NCI-H2196 (cell line): ENCODE results near the gene ACVR1C.
"Not testable (repeated sequence)": the region's sequence is repeated elsewhere in the genome, so short reads cannot be mapped to it uniquely, and the experiment has no call there.

ENCODE experiments used
- DNase-seq: peaks from one replicate; lab custom pipeline; 2025; ENCODE audit not compliant: unreplicated experiment; lab: John Stamatoyannopoulos, UW

ACVR1C gene

DNA sequence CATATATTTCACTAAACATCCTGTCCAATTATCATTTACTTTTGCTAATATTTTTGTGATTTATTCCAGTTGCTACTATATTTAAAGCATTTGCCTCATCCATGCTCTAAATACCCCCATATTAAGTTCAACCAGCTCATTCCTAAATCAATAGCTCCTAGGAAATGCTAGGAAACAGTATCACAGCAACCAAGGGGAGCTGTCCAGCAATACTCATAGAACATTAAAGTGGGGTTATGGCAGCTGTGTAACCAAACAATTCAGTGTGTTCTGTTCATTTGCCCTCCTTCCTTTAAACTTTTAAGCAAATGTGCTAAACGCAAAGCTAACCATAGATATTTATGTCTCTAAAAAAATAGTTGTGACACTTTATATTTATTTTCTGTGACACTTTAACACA is 41.1 kb downstream of the ACVR1C start:
- DNase-seq = no peak

DNA sequence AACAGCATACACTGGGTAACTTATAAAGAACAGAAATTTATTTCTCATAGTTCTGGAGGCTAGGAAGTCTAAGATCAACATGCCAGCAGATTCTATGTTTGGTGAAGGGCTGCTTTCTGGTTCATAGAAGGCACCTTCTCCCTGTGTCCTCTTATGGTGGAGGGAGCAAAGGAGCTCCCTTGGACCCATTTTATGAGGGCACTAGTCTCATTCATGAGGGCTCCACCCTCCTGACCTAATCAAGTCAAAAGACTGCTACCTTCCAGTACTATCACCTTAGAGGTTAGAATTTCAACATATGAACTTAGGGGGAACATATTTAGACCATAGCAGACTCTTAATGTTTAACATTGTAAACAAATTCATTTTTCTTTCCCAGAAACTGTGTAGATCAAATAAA is 54.5 kb downstream of the ACVR1C start:
- DNase-seq = no peak

DNA sequence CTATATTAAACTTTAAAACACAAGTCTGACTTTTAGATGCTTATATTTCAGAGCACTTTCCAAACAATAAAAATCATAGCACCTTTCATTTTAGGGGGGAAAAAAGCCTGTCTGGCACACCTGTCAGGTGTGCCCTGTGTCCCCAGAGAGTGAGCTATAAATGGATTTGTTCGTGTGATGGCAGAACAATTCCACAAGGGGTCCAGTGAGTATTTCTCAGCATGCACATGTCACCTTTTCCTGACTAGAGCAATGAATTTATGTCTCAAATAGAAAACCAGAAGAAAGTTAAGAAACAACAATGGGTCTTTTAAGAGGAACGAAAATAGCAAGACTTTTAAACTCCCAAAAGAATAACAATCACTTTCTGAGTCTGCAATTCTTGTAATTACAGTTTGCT is 55.9 kb downstream of the ACVR1C start:
- peak; percentile 15 for DNase-seq

DNA sequence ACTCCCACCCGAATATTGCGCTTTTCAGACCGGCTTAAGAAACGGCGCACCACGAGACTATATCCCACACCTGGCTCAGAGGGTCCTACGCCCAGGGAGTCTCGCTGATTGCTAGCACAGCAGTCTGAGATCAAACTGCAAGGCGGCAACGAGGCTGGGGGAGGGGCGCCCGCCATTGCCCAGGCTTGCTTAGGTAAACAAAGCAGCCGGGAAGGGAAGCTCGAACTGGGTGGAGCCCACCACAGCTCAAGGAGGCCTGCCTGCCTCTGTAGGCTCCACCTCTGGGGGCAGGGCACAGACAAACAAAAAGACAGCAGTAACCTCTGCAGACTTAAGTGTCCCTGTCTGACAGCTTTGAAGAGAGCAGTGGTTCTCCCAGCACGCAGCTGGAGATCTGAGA is 62.0 kb downstream of the ACVR1C start:
- not testable (repeated sequence) for DNase-seq

DNA sequence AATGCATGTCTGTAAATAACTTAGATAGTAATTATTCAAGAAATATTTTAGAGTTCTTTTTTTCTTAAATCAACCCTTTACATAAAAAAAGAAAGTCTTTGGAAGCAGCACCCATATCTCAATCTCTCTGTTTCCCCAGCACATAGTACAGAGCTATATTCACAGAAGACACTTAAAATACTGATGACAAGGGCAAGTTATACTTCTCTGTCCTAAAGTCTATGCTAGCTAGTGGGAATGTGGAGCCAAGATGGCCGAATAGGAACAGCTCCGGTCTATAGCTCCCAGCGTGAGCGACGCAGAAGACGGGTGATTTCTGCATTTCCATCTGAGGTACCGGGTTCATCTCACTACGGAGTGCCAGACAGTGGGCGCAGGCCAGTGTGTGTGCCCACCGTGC is 62.6 kb downstream of the ACVR1C start:
- not testable (repeated sequence) for DNase-seq

DNA sequence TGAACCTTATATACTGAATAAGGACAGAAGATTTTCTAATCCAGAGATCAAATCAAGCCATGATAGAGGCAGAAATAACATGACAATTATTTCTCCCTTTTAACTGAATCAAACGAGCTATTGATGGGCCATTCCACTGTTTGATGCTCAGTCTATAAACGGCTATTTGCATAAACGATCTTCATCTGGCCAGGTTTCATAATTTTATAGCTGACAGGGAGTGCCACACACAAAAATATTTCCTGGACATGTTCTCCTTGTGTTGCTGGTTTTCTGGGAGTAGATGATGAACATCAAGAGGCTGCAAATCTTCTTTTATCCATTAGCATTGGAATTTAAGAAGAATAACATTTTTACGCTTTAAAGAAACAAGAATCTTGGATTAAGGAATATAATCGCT is 63.1 kb downstream of the ACVR1C start:
- DNase-seq = no peak

DNA sequence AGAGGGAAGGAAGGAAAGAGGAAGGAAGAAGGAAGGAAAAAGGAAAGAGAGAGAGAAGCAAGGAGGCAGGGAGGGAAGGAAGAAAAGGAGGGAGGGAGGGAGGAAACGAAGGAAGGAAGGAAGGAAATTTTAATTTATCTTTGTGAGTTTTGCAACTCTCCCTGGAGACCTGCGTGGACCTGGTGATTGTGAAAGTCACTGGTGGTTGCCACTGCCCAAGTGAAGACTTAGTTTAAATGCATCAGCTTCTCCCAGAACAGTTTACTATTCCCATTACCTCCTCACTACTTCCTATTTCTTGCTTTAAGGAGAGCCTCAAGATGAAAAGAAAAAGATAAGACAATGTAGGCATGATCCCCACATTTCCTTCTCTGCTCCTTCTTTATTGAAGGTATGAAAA is 68.8 kb downstream of the ACVR1C start:
- no peak for DNase-seq

DNA sequence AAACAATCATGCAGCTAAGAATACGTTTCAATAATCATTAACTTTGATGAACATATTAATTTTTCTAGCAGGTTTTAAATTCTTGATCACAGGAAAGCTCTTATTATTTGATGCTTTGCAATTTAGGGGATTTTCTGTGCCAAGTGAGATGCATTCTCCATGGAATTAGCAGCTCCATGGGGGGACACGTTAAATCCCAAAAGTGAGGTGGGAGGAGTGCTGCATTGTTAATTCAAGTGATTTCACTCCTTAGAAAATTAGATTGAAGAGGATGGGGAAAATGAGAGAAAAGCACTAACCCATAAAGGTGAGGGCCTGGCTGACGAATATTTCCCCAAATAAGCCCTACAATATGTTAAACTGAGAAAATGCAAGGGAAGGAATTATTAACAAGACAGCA is 69.2 kb downstream of the ACVR1C start:
- no peak for DNase-seq

DNA sequence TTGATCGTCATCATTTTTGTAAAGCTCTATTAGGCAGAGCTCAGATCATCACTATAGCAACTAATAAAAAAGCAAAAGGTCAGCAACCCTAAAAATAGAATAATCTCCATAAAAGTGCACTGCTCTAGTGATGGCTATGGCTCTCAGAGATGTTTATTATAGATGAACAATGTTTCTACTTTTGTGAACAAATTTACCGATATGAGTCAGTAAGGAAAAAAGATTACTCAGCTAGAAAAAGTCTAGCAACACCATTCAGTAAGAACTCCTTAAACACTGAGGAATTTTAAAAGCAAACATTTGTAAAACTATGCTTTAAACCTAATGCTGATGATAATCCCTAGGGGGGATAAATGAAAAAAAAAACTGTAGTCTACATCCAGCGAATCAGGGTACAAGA is 69.6 kb downstream of the ACVR1C start:
- DNase-seq = no peak

DNA sequence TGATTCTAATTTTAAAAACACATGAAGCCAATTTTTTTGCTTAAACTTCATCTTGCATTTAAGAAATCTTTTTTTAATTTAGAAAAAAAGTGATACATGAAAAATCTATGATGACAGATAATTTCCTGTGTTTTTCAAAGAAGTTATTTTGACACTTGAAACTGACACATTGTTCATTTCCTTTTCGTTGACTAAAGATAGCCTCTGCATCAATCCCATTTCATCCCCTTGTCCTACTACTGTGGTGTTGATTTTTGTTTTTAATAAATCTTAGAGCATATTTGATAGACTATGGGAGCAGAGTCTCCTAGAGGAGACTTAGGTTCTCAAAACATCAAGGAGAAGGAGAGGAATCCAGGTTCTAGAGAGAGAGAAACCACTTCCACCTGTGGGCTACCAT is 70.9 kb downstream of the ACVR1C start:
- no peak for DNase-seq

DNA sequence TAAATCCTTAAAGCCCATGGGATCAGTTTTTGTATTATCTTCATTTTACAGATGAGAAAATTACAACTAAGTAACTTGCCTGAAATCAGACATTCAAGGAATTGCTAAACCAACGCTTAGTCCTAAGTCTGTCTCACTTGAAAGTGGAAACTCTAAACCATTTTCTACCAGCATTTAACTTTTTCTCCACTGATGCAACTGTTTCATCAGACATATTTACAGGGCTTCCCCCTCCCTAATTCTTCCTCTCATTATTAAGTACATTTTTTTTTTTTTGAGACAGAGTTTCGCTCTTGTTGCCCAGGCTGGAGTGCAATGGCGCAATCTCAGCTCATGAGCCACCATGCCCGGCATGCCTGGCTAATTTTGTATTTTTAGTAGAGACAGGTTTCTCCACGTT is 88.6 kb downstream of the ACVR1C start:
- DNase-seq = no peak

DNA sequence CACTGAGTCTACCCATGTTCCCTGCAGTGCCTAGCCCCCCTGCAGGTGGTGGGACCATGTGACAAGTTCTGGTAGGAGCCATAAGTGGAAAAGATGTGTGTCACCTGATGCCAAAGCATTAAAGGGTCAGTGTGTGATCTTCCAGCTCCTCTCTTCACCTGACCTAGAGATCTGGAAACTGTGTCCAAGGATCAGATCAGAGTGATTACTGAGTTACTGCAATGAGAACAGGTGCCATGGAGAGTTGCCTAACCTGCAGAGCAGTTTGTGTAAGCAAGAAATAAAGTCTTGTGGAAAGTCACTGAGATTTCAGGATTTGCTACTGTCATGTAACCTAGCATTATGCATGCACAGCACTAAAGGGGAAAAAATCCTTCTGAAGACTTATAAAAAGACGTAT is 90.6 kb downstream of the ACVR1C start:
- DNase-seq = no peak

DNA sequence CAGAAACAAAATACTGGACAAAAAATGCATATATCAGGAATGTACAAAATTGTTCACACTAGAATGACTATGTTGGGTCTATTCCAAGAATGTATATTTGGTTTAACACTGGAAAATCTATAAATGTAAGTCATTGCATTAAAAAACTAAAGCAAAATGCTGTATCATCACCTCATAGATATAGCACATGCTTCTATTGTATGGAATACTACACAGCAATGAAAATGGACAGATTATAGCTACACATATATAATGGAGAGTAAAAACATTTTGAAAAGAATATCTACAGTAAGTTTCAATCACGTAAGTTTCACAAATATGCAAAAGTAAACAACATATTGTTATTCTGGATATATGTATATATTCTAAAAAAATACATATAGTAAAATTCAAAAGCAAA is 91.8 kb downstream of the ACVR1C start:
- no peak for DNase-seq

DNA sequence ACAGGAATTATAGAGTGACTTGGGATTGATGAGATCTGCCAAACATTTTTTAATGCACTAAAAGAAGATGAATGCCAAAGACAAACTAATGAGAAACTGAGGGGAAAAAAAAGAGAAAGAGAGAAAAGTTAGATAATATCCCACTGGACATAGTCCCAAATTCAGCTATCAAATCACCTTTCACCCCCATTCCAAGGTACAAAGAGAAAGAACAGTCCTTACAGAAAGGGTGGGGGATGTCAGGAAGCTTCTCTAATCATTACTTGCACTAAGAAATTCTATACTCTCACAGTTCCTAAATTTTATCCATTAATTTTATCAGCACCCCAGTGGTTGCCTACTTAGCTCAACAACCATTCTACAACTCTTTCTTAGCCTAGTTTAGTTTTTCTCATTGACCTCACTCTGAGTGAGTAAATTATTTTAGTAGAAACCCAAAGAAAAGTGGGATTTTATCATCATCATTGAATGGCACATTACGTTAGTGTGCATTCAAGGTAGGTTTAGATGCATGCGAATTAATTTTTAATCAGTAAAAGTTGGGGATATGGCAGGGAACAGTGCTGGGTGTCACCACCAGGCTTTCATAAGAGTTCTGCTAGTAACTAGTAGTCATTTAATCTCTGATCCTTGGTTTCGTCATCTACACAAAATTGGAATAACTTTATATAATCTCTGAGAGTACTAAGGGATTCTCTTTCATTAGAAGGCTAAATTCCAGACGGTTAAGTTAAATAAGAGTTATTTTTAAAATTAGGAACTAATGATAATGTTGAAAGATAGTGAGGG is 99.5 kb downstream of the ACVR1C start:
- DNase-seq = no peak

DNA sequence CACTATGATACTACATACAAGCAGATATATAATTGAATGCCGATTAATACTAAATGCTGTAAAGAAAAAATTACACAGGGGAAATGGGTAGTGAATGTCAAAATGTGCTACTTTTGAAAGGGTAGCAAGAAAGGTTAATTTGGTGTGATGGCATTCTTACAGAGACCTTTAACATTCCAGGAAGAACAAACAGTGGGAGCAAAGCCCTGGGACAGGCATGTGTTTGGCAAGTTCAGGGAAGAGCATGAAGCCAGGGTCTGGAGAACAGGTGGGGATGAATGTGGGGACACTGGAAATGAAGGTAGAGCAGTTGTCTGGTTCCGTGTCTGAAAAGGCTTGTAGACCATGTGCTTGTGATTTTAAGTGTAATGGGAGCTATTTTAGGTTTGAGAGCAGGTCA is 102.6 kb downstream of the ACVR1C start:
- no peak for DNase-seq

DNA sequence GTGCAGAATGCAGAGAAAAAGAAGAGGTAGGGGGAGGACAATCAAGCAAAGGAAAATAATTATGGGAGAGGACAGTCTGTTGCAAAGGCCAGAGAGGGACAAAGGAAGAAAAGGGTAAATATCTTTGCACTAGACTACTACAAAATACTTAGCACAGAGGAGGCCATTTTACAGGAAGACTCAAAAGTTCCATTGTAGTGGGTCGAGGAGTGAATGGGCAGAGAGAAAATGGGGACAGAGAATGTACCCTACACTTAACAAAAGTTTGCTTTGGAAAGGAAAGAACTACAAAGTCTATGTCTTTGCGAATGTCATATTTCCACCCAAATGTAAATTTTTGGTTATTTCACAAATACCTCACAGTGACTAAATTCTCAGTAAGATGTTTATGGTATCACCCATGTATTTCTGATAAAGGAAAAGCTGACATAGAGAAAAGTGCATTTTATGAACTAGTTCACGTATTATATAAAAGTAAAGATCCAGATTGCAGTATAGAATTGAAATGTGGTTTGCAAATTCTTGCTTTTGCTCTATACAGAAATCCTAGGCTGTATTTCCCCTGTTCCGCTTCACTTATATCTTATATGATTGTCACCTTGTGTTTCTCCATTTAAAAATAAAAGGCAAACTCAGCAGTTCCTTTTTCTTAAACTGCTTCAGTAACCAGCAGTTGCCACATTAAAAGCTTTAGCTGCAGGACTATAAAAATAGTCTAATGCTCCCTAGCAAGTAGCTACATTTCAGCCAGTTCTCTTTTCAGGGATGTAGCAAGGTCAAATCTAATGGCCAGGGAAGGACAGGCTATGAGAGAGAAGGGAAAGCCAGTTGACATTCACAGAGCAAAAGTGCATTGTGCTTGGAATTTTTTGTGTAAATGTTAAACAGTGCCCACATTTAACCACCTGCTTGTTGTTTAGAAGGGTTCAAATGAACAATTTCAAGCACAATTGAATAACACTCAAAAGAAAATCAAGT is 105.1 kb downstream of the ACVR1C start:
- DNase-seq = no peak

DNA sequence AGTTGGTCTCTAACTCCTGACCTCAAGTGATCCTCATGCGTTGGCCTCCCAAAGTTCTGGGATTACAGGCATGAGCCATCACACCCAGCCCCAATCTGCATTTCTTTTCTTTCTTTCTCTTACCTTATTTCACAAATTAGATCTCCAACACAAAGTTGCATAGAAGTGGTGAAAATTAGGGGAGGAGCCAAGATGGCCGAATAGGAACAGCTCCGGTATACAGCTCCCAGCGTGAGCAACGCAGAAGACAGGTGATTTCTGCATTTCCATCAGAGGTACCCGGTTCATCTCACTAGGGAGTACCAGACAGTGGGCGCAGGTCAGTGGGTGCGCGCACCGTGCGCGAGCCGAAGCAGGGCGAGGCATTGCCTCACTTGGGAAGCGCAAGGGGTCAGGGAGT is 113.7 kb downstream of the ACVR1C start:
- DNase-seq = not testable (repeated sequence)

DNA sequence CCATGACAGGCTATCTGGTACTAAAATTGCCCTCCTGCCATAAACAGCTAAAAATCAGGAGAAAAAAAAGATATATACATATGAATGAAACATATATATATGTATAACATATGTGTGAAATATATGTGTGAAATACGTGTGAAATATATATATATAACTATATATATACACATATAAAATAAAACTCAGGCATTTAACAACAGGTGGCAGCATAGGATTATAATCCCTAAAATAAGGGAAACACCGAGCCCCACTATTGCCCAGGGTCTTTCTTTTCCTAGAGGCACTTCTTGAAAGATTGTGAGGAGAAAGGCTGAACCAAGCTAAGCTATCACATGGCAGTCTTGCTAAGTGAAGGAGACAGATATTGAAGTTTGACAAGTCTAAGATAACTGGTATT is 118.9 kb downstream of the ACVR1C start:
- DNase-seq = no peak

DNA sequence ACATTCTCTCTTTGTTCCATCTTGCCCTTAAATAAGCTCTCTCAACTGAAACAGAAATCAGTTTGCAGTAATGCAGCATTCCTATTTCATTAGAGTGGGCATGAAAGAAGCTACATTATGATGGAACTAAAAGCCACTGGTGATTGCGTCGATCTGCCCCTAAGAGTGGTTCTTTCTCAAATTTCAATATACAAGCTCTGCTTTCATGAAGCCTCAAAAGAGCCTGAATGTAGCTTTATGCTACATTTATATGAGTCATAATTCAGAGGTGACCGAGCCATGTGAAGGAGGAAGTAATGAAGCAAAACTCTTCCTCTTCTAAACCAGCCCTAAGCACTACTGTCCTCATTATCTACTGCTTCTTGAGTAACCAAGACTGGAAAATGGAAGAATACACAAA is 120.0 kb downstream of the ACVR1C start:
- no peak for DNase-seq

DNA sequence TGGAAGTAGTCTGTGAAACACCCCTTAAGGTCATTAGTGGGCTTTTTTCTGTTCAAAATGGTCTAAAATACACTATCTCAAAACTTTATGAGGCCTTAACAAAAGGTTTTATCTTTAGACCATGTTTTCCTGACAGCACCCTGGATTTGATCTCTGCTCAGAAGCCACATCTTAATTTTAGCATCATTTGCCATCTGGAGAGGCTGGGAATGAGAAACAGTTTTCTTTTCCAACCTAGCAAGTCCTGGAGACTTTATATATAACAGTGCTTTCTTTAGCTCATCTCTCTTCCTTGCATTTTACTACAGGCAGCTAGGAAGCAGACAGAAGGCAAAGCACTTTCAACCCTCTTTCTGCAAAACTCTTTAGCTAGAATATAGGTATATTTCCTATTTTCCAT is 122.1 kb downstream of the ACVR1C start:
- DNase-seq = no peak

DNA sequence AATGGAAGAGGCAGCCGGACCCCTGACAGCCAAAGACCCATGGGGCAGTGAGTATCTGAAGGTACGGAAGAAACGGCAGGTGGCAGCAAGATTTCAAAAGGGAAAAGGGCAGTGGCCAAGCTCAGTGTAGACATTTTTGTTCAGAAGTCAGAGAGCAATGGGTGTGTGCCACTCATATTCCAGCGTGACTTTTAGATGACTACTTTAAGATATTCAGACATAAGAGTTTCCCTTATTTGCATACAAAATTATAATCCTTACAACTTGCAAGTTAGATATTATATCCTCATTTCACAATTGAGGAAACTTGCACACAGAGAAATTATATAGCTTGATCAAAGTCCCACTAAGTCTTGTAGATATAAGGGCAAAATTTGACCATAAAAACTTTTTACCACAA is 124.0 kb downstream of the ACVR1C start:
- no peak for DNase-seq

DNA sequence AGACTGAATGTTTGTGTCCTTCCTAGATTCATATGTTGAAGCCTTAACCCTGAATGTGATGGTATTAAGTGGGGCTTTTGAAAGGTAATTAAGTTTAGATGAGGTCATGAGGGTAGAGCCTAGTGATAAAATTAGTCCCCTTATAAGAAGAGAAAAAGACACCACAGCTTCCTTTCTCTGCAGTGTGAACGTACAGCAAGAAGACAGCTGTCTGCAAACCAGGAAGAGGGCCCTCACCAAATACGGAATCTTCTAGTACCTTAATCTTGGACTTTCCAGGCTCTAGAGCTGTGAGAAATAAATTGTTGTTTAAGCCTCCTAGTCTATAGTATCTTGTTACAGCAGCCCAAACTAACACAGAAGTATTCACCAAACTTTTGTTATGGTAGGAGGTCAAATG is 127.6 kb downstream of the ACVR1C start:
- DNase-seq = no peak
